COLO668 (cell line): Measurements from ENCODE around the gene JAK1.

Experiments used
- DNase-seq: peaks from one replicate; lab custom pipeline; 2025; ENCODE audit not compliant: unreplicated experiment; lab: John Stamatoyannopoulos, UW

The JAK1 gene

GRCh38 chr1:64980745-64981600 is 14.6 kb upstream of the JAK1 start:
- DNase-seq, result no peak

GRCh38 chr1:64979358-64979757 is 13.0 kb upstream of the JAK1 start:
- no peak for DNase-seq

GRCh38 chr1:64976361-64976760 is 10.0 kb upstream of the JAK1 start:
- DNase-seq, result no peak

- DNase-seq, result no peak
Measured at GRCh38 chr1:64975740-64976139, 9.4 kb upstream of the JAK1 start.

- no peak for DNase-seq
Measured at GRCh38 chr1:64975127-64975526, 8.8 kb upstream of the JAK1 start.

GRCh38 chr1:64974288-64974825 is 8.0 kb upstream of the JAK1 start:
- DNase-seq, result no peak

DNA sequence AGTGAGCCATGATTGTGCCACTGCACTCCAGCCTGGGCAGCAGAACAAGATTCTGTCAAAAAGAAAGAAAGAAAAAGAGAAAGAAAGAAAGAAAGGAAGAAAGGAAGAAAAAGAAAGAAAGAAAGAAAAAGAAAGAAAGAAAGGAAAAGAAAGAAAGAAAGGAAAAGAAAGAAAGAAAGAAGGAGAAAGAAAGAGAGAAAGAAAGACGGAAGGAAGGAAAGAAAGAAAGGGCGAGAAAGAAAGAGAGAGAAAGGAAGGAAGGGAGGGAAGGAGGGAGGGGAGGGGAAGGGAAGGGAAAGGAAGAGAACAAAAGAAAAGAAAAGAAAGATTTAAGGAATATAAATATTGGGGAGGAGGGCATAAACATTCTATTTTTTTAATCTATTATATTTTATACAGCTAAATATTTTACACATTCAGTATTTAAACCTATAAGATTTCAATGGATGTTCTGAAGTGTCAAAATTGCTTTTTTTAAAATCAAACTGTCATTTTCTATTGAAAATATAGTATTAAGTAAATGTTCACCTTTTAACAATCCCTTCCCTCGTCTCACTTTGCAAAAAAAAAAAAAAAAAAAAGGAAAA is 6.8 kb upstream of the JAK1 start:
- no peak for DNase-seq

GRCh38 chr1:64969305-64970046 is 3.1 kb upstream of the JAK1 start:
- no peak for DNase-seq

GRCh38 chr1:64967381-64967780 is 1.0 kb upstream of the JAK1 start:
- no peak for DNase-seq

DNA sequence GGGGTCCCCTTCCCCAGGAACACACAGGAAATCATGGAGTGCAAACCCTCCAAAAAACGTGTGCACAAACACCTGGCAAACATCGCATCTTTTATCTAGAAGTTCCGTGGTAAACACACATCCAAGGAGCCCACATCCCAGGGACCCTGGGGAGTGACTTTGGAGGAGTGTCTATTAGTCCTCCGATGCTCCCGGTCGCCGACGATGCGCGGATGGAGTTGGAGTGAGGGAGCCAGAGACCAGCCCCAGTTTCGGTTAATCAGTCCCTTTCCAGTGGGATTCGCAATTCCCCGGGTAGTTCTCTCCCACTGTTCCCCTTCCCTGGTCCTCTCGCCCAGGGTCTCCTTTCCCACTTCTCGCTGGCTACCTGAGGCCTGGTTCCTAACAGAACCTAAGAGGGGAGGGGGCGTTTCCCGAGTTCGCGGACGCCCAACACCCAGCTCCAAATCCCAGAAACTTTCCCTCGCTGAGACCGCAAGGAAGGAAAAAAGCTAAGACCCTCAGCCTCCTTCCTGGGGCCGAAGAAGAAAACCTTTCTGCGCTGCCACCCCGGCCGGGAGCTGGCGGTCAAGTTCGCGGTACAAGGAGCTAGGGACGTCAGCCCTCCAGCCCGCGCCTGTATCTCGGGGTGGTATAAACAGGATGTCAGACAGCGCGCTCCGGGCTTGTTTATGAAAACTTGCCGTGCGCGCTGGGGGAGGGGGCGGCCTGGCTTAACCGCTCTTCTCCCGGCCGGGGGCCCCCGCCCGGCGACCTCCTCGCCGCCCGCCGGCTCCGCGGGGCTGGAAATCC is 787 bp downstream of the JAK1 start:
- DNase-seq, result peak; percentile 87

DNA sequence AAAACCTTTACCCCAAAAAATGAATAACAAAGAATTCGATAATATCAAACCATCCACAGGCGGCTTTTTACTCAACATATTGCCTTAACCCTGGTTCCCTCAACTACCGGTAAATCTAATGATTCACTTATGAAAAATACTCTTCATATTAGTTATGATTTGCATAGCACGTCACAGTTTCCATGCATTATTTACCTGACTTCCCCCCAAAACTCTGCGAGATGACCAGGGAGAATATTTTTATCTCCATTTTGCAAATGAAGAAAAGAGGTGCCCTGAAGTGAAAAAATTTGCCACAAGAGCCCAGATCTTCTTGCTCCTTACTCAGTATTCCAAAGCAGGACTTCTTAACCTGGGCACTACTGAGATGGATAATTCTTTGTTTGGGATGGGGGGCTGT is 2.9 kb downstream of the JAK1 start:
- DNase-seq, result no peak

GRCh38 chr1:64962441-64962840 is 3.9 kb downstream of the JAK1 start:
- no peak for DNase-seq

GRCh38 chr1:64961923-64962322 is 4.4 kb downstream of the JAK1 start:
- DNase-seq, result no peak

GRCh38 chr1:64960731-64961130 is 5.6 kb downstream of the JAK1 start:
- no peak for DNase-seq

- no peak for DNase-seq
Measured at GRCh38 chr1:64959986-64960385, 6.4 kb downstream of the JAK1 start.

- DNase-seq, result no peak
Measured at GRCh38 chr1:64956733-64957441, 9.5 kb downstream of the JAK1 start.

GRCh38 chr1:64956010-64956640 is 10.2 kb downstream of the JAK1 start:
- DNase-seq, result no peak

- no peak for DNase-seq
Measured at GRCh38 chr1:64955097-64956009, 11.0 kb downstream of the JAK1 start.

DNA sequence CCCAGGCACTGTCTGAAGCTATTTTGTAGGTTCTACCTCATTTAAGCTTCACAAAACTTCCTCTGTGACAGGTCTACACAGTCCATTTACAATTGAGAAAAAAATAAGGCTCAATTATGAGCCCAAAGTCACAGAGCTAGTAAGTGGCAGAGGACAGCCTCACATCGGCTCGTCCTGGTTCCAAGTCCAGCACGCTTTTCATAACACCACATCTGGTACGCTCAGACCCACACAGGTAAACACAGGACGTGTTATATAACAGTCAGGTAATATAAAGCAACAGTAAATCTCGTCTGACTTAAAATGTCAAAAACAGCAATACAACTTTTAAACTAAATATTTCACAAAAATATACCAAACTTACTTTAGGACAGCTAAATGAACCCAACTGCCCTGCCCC is 13.1 kb downstream of the JAK1 start:
- DNase-seq, result no peak
